ENCODE measurements around the gene S1PR4.

DNA sequence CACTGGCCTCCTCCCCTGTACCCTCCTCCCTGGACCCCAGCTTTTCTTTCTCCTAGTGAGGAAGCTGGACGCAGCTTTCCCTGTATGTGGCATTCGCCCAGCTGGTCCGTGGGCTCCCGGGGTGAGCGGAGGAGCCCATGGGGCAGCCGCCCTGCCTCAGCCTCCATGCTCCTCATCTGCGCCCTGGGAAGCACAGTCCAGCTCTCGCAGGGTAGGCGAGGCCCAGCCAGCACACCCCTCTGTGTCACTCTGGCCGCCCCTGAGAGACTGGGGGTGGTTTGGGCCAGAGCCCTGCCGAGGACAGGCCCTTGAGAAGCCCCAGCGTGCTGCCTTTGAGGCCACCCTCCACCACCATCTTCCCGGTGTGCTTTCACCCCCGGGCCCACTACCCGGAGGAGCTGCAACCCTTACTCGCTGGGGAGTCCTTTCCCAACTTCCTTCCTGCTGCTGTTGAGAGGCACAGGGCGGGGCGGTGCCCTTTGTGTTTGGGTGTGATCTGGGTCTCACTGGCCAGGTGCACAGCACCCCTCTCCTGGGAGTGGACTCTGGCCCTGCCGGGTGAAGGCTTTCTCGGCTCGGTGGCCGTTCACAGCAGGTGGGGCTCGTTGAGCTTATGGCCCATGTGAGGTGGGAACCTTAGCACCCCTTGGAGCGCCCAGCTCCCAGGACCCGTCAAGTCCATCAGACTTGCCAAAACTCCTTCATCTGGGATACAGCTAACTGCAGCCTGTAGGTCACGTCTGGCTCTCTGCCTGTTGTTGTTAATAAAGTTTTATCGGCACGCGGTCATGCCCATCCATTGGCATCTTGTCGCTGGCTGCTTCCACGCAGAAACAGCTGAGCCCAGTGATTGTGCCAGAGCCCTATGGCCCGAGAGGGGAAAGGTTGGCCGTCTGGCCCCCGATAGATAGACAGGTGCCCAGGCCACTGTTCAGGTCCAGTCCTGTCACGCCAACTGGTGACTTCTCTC, 10.3 kb downstream of the S1PR4 start:
- TF ChIP-seq TEAD4 (IDR thresholded peaks at IDR 0.05) (no peak), EP300 (IDR thresholded peaks at IDR 0.05; ENCODE audit: borderline replicate concordance) (no peak), REST (IDR thresholded peaks at IDR 0.05; ENCODE audit: low read depth) (no peak), YY1 (IDR thresholded peaks at IDR 0.05; ENCODE audit: low read depth) (no peak), RAD21 (IDR thresholded peaks at IDR 0.05; ENCODE audit: low read depth) (no peak), CREB1 (IDR thresholded peaks at IDR 0.05; ENCODE audit: low read depth) (no peak), NFIC (IDR thresholded peaks at IDR 0.05) (no peak), TAF1 (IDR thresholded peaks at IDR 0.05; ENCODE audit: low read depth) (no peak), CEBPB (IDR thresholded peaks at IDR 0.05) (no peak), FOXM1 (IDR thresholded peaks at IDR 0.05; ENCODE audit: borderline replicate concordance, low read depth) (no peak)
- TF ChIP-seq, protein P1, sequence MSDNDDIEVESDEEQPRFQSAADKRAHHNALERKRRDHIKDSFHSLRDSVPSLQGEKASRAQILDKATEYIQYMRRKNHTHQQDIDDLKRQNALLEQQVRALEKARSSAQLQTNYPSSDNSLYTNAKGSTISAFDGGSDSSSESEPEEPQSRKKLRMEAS (IDR thresholded peaks at IDR 0.05): no peak

Data from Ishikawa (cell line).